GM12891 (cell line): ENCODE measurements around the gene NKAIN2.

ENCODE experiments used
- POLR2A ChIP-seq: IDR thresholded peaks from 2 replicates; pipeline ENCODE4 v1.6.1; 2011; ENCODE audit warnings: low read depth, low read length, control low read depth
- TAF1 ChIP-seq: IDR thresholded peaks from 2 replicates; pipeline ENCODE4 v1.6.1; 2011; ENCODE audit warnings: low read depth, low read length, control low read depth

DNA sequence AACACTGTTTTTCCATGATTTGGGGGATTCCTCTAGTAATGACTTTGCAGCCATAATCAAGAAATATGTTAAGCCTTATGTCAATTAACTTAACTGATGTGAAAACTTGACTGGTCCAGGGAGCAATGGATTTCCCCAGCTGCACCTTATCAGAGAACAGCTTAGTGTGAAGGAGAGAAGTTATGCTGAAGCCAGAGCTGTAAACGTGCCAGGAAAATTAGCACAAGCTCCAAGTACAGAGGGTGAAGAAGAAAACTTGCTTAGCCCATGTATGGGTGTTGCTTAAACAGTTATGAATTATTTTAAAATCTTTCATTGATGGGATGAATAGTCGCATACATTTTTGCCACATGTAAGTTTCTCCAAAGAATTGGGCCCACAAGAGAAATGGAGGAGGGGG, 943.7 kb downstream of the NKAIN2 start:
- TF ChIP-seq POLR2A: no peak
- TF ChIP-seq TAF1: no peak
